ENCODE data around the gene RAD52.
"Not testable (repeated sequence)": the region's sequence is repeated elsewhere in the genome, so short reads cannot be mapped to it uniquely, and the experiment has no call there.

RAD52 gene

DNA sequence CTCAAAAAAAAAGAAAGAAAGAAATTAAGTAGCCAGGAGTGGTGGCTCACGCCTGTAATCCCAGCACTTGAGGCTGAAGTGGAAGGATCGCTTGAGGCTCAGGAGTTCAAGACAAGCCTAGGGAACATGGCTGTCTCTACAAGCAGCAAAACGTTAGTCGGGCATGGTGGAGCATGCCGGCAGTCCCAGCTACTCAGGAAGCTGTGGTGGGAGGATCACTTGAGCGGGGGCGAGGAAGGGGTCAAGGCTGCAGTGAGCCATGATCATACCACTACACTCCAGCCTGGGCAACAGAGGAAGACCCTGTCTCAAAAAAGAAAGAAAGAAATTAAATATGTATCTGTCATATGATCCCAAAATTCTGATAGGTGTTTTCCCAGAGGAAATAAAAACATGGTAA is 5.3 kb downstream of the RAD52 start:
- 91 to 96% methylated on average over 7 of the region's 7 CpGs for WGBS, 2 experiments
- H3K9me3 ChIP-seq (ENCODE audit: control insufficient read depth, low read length): no peaks in the 10 kb centered on the region
- H3K4me3 ChIP-seq (ENCODE audit: insufficient read depth, low read depth, low read length): no peak overlapping the region
- no peaks in the 10 kb centered on the region for H3K4me1 ChIP-seq (ENCODE audit: control insufficient read depth, insufficient read depth, low read length)
- H3K27me3 ChIP-seq (ENCODE audit: control insufficient read depth, insufficient read depth, low read length, poor library complexity, severe bottlenecking): no peaks in the 10 kb centered on the region
- H3K27ac ChIP-seq (ENCODE audit: insufficient read depth, low read depth, low read length, poor library complexity, severe bottlenecking): no peak overlapping the region
- H3K36me3 ChIP-seq (ENCODE audit: control insufficient read depth, insufficient read depth, low read length): no peaks in the 10 kb centered on the region

DNA sequence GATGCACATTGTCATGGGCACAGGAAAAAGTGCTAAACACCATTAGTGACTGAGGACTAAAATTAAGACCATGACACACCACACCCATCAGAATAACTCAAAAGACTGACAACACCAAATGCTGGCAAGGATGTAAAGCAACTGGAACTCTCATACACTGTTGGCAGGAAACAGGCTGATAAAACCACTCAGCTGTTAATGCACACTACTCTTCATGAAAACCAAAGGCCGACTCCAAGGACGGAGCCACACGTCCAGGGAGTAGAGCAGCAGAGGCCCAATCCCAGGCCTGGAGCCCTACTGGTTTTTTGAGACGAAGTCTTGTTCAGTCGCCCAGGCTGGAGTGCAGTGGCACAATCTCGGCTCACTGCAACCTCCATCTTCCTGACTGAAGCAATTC is 6.4 kb downstream of the RAD52 start:
- Histone ChIP-seq H3K36me3 (ENCODE audit: control insufficient read depth, insufficient read depth, low read length) (peaks cover 3% of the 10 kb centered on the region), H3K9me3 (ENCODE audit: control insufficient read depth, low read length) (no peaks in the 10 kb centered on the region), H3K4me1 (ENCODE audit: control insufficient read depth, insufficient read depth, low read length) (no peaks in the 10 kb centered on the region), H3K4me3 (ENCODE audit: insufficient read depth, low read depth, low read length) (no peak overlapping the region), H3K27me3 (ENCODE audit: control insufficient read depth, insufficient read depth, low read length, poor library complexity, severe bottlenecking) (no peaks in the 10 kb centered on the region), H3K27ac (ENCODE audit: insufficient read depth, low read depth, low read length, poor library complexity, severe bottlenecking) (no peak overlapping the region)
- 92 to 96% methylated on average over 6 of the region's 6 CpGs for WGBS, 2 experiments

DNA sequence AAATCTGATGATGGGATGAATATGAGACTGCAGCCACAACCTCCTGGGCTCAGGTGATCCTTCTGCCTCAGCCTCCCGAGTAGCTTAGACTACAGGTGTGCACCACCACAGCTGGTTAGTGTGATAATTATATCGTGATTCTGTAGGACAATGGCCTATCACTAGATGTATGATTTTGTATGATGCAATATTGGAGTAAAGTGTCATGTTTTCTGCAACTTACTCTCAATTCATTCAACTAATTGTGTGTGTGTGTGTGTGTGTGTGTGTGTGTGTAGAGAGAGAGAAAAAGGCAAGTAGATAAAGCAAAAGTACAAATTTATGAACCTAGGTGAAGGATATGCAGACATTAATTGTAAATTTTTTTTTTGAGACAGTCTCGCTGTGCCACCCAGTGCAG is 10.7 kb downstream of the RAD52 start:
- no peaks in the 10 kb centered on the region for H3K27me3 ChIP-seq (ENCODE audit: control insufficient read depth, insufficient read depth, low read length, poor library complexity, severe bottlenecking)
- no peaks in the 10 kb centered on the region for H3K4me1 ChIP-seq (ENCODE audit: control insufficient read depth, insufficient read depth, low read length)
- no peak overlapping the region for H3K4me3 ChIP-seq (ENCODE audit: insufficient read depth, low read depth, low read length)
- no peak overlapping the region for H3K27ac ChIP-seq (ENCODE audit: insufficient read depth, low read depth, low read length, poor library complexity, severe bottlenecking)
- no peaks in the 10 kb centered on the region for H3K9me3 ChIP-seq (ENCODE audit: control insufficient read depth, low read length)
- 86 to 95% methylated on average over 3 of the region's 3 CpGs for WGBS, 2 experiments
- H3K36me3 ChIP-seq (ENCODE audit: control insufficient read depth, insufficient read depth, low read length): peaks cover 3% of the 10 kb centered on the region

DNA sequence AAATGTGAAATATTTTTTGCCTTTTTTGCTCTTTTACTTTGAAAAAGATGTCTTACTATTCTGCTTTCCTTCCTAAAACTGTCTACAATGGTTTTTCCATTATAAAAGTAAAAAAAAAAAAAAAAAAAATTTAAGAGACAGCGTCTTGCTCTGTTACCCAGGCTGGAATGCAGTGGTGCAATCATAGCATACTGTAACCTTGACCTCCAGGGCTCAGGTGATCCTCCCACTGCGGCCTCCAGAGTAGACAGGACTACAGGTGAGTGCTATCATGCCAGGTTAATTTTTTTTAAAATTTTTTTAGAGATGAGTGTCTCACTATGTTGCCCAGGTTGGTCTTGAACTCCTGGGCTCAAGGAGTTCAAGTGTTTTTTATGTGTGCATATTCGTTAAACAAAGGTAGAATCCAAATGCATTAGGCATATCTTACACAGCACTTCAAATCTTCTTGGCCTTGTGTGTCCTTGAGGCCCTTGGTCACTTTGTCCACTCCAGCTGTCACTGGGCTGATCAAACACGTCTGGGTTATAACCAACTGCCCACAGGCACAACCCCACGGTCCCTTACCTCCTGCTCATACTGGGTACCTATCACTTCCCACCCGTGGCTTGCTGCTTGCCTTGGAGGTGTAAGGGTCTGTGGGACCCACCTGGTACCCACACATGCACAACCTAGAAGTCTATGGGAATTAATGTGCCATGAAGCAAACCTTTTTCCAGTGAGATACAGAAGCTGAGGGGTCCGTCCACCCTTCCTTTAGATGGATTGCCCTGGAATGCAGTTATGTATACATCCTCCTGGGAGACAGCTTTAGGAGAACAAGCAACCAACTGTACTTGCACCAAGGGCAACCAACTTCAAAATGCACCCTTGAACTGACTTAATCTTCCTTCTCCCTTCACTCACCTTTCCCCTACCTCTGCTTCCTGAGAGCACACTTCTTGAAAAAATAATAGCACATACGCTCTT is 12.8 kb downstream of the RAD52 start:
- Histone ChIP-seq H3K4me3 (ENCODE audit: insufficient read depth, low read depth, low read length) (no peak overlapping the region), H3K4me1 (ENCODE audit: control insufficient read depth, insufficient read depth, low read length) (no peaks in the 10 kb centered on the region), H3K27ac (ENCODE audit: insufficient read depth, low read depth, low read length, poor library complexity, severe bottlenecking) (no peak overlapping the region), H3K9me3 (ENCODE audit: control insufficient read depth, low read length) (no peaks in the 10 kb centered on the region), H3K36me3 (ENCODE audit: control insufficient read depth, insufficient read depth, low read length) (peaks cover 3% of the 10 kb centered on the region), H3K27me3 (ENCODE audit: control insufficient read depth, insufficient read depth, low read length, poor library complexity, severe bottlenecking) (no peaks in the 10 kb centered on the region)
- WGBS, 2 experiments: 95 to 97% methylated on average over 8 of the region's 8 CpGs

DNA sequence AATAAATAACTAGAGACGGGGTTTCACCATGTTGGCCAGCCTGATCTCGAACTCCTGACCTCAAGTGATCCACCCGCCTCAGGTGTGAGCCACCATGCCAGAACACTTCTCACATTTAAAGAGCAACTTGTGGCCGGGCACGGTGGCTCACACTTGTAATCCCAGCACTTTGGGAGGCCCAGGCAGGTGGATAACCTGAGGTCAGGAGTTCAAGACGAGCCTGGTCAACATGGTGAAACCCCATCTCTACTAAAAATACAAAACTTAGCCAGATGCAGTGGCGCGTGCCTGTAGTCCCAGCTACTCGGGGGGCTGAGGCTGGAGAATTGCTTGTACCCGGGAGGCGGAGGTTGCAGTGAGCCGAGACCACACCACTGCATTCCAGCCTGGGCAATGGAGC is 13.6 kb downstream of the RAD52 start:
- not testable (repeated sequence) for H3K9me3 ChIP-seq (ENCODE audit: control insufficient read depth, low read length); H3K27ac ChIP-seq (ENCODE audit: insufficient read depth, low read depth, low read length, poor library complexity, severe bottlenecking); H3K36me3 ChIP-seq (ENCODE audit: control insufficient read depth, insufficient read depth, low read length); H3K4me1 ChIP-seq (ENCODE audit: control insufficient read depth, insufficient read depth, low read length); H3K27me3 ChIP-seq (ENCODE audit: control insufficient read depth, insufficient read depth, low read length, poor library complexity, severe bottlenecking); H3K4me3 ChIP-seq (ENCODE audit: insufficient read depth, low read depth, low read length)
- 92 to 94% methylated on average over 12 of the region's 12 CpGs for WGBS, 2 experiments

DNA sequence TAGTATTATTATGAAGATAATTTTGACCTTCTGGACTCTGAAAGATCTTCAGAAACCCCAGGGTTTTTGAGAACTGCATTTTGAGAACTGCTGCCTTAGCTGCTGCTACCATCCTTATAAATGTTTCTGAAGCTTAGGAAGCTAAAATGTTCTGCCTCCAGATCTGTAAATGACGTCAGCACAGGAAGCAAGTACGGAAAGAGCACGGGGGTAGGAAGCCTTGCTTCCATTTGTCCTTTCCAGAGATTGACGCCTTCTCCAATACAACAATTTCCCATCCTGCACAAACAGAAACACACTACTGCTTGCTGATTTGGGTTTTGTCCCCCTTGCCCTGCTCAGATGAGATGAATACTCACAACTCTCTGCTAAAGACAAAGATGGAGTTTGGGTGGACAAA is 17.9 kb downstream of the RAD52 start:
- no peak overlapping the region for H3K27ac ChIP-seq (ENCODE audit: insufficient read depth, low read depth, low read length, poor library complexity, severe bottlenecking)
- H3K4me3 ChIP-seq (ENCODE audit: insufficient read depth, low read depth, low read length): no peak overlapping the region
- H3K27me3 ChIP-seq (ENCODE audit: control insufficient read depth, insufficient read depth, low read length, poor library complexity, severe bottlenecking): no peaks in the 10 kb centered on the region
- peaks cover 27% of the 10 kb centered on the region for H3K36me3 ChIP-seq (ENCODE audit: control insufficient read depth, insufficient read depth, low read length)
- 91 to 95% methylated on average over 4 of the region's 4 CpGs for WGBS, 2 experiments
- no peaks in the 10 kb centered on the region for H3K9me3 ChIP-seq (ENCODE audit: control insufficient read depth, low read length)
- H3K4me1 ChIP-seq (ENCODE audit: control insufficient read depth, insufficient read depth, low read length): no peaks in the 10 kb centered on the region

DNA sequence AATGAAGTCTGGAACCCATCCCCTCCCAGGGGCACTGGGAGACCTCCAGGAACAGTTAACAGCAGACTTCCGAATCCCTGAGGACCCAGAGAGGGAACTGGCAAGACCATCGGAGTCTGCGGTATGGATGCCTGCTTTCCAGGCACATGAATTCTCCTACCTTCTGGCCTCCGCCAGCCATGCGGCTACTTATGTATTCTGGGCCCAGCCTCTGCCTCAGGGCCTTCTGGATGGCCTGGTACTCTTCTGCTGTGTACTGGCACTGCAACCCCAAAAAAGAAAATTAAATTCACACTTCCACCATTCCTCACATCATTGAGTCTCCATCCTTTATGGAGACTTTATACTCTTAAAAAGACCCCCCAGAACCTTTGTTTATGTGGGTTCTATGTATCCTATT is 18.4 kb downstream of the RAD52 start:
- Histone ChIP-seq H3K27ac (ENCODE audit: insufficient read depth, low read depth, low read length, poor library complexity, severe bottlenecking) (no peak overlapping the region), H3K27me3 (ENCODE audit: control insufficient read depth, insufficient read depth, low read length, poor library complexity, severe bottlenecking) (no peaks in the 10 kb centered on the region), H3K36me3 (ENCODE audit: control insufficient read depth, insufficient read depth, low read length) (peaks cover 32% of the 10 kb centered on the region), H3K9me3 (ENCODE audit: control insufficient read depth, low read length) (no peaks in the 10 kb centered on the region), H3K4me1 (ENCODE audit: control insufficient read depth, insufficient read depth, low read length) (no peaks in the 10 kb centered on the region), H3K4me3 (ENCODE audit: insufficient read depth, low read depth, low read length) (no peak overlapping the region)
- 93 to 97% methylated on average over 5 of the region's 5 CpGs for WGBS, 2 experiments

DNA sequence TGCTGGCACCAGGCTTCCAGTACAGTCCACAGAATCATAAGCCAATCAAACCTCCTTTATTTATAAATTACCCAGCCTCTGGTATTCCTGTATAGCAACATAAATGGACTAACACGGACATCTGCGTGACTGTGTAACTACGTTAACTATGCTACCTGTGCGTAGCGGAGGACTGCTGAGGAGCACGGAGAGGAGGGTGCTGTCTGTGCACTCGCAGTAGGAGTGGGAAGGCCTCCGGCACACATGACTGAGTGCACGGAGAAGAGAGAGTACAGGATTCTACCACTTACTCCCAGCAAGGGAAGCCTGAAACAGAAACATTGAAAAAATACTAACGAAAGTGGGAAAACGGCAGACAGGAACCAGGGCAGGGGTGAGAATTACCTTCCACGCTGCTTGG is 22.9 kb downstream of the RAD52 start:
- no peaks in the 10 kb centered on the region for H3K4me1 ChIP-seq (ENCODE audit: control insufficient read depth, insufficient read depth, low read length)

DNA sequence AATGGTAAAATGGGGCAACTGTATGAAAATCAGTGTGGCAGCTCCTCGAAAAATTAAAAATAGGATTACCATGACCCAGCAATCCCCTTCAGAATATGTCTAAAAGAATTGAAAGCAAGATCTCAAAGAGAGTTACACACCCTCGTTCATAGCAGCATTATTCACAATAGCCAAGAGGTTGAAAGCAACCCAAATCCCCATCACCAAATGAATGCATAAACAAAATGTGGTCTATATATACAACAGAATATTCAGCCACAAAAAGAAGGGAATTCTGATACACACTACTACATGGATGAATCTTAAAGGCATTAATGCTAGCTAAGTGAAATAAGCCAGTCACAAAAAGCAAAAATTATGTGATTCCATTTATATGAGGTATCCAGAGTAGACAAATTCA is 27.2 kb downstream of the RAD52 start:
- no peaks in the 10 kb centered on the region for H3K27me3 ChIP-seq (ENCODE audit: control insufficient read depth, insufficient read depth, low read length, poor library complexity, severe bottlenecking)
- H3K27ac ChIP-seq (ENCODE audit: insufficient read depth, low read depth, low read length, poor library complexity, severe bottlenecking): no peak overlapping the region
- no peak overlapping the region for H3K4me3 ChIP-seq (ENCODE audit: insufficient read depth, low read depth, low read length)
- no peaks in the 10 kb centered on the region for H3K9me3 ChIP-seq (ENCODE audit: control insufficient read depth, low read length)
- peaks cover 13% of the 10 kb centered on the region for H3K36me3 ChIP-seq (ENCODE audit: control insufficient read depth, insufficient read depth, low read length)
- 89 to 96% methylated on average over 2 of the region's 2 CpGs for WGBS, 2 experiments
- H3K4me1 ChIP-seq (ENCODE audit: control insufficient read depth, insufficient read depth, low read length): no peaks in the 10 kb centered on the region

More for the DNA sequence above, 22.9 kb downstream of the RAD52 start:
- Histone ChIP-seq H3K9me3 (ENCODE audit: control insufficient read depth, low read length) (no peaks in the 10 kb centered on the region), H3K36me3 (ENCODE audit: control insufficient read depth, insufficient read depth, low read length) (peaks cover 33% of the 10 kb centered on the region), H3K4me3 (ENCODE audit: insufficient read depth, low read depth, low read length) (no peak overlapping the region), H3K27ac (ENCODE audit: insufficient read depth, low read depth, low read length, poor library complexity, severe bottlenecking) (no peak overlapping the region), H3K27me3 (ENCODE audit: control insufficient read depth, insufficient read depth, low read length, poor library complexity, severe bottlenecking) (no peaks in the 10 kb centered on the region)
- WGBS, 2 experiments: 89% methylated on average over 12 of the region's 12 CpGs

DNA sequence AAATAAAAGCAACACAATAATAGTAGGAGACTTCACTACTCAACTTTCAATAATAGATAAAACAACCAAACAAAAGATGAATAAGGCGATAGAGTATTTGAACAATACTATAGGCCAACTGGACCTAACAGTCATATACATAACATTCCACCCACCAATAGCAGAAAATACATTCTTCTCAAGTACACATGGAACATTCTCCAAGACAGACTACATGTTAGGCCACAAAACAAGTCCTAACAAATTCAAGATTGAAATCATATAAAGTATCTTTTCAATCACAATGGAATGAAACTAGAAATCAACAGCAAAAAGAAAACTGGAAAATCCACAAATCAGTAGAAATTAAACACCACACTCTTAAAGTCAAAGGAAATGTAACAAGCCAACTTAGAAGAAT is 28.8 kb downstream of the RAD52 start:
- no peaks in the 10 kb centered on the region for H3K9me3 ChIP-seq (ENCODE audit: control insufficient read depth, low read length)
- H3K27me3 ChIP-seq (ENCODE audit: control insufficient read depth, insufficient read depth, low read length, poor library complexity, severe bottlenecking): no peaks in the 10 kb centered on the region
- H3K4me1 ChIP-seq (ENCODE audit: control insufficient read depth, insufficient read depth, low read length): no peaks in the 10 kb centered on the region
- 90 to 100% methylated on average over 1 of the region's 1 CpG for WGBS, 2 experiments
- no peak overlapping the region for H3K27ac ChIP-seq (ENCODE audit: insufficient read depth, low read depth, low read length, poor library complexity, severe bottlenecking)
- peaks cover 15% of the 10 kb centered on the region for H3K36me3 ChIP-seq (ENCODE audit: control insufficient read depth, insufficient read depth, low read length)
- no peak overlapping the region for H3K4me3 ChIP-seq (ENCODE audit: insufficient read depth, low read depth, low read length)

Data from ectodermal cell (in vitro differentiated cells).